KMS-11 (cell line): ENCODE results near the gene POU6F1.

ENCODE experiments used
- H2AFZ ChIP-seq: fragments of 200-600 bp; sonication (generic); 2 replicates; pipeline ENCODE4 v1.6.1; 2016; ENCODE audit warnings: antibody characterized with exemption, mixed run types, low read depth
- H3K27ac ChIP-seq: fragments of 200-600 bp; sonication (generic); 2 replicates; pipeline ENCODE4 v1.6.1; 2016; ENCODE audit warnings: mild to moderate bottlenecking, mixed run types
- H3K27me3 ChIP-seq: fragments of 200-600 bp; sonication (generic); 2 replicates; pipeline ENCODE4 v1.6.1; 2017; ENCODE audit warnings: mild to moderate bottlenecking, low read depth, mixed run types, moderate library complexity; ENCODE audit not compliant: insufficient read depth
- H3K36me3 ChIP-seq: fragments of 200-600 bp; sonication (generic); 2 replicates; pipeline ENCODE4 v1.6.1; 2017; ENCODE audit warnings: mild to moderate bottlenecking, mixed run types; ENCODE audit not compliant: insufficient read depth
- H3K4me1 ChIP-seq: fragments of 200-600 bp; sonication (generic); 2 replicates; pipeline ENCODE4 v1.6.1; 2016; ENCODE audit warnings: mild to moderate bottlenecking, low read depth, mixed run types; ENCODE audit not compliant: poor library complexity, severe bottlenecking
- H3K4me2 ChIP-seq: fragments of 200-600 bp; sonication (generic); 2 replicates; pipeline ENCODE4 v1.7.0; 2016; ENCODE audit warnings: mild to moderate bottlenecking, mixed run types
- H3K4me3 ChIP-seq: fragments of 200-600 bp; sonication (generic); IDR thresholded peaks from 2 replicates; pipeline ENCODE4 v1.6.1; 2017; ENCODE audit warnings: low read depth, low read length, mixed read lengths; ENCODE audit not compliant: insufficient read depth
- H3K79me2 ChIP-seq: fragments of 200-600 bp; sonication (generic); 2 replicates; pipeline ENCODE4 v1.6.1; 2016; ENCODE audit warnings: low read depth, mixed run types; ENCODE audit not compliant: insufficient read depth
- H3K9ac ChIP-seq: fragments of 200-600 bp; sonication (generic); 2 replicates; pipeline ENCODE4 v1.6.1; 2016; ENCODE audit warnings: mild to moderate bottlenecking, mixed run types
- H4K20me1 ChIP-seq: fragments of 200-600 bp; sonication (generic); 2 replicates; pipeline ENCODE4 v1.6.1; 2016; ENCODE audit warnings: mild to moderate bottlenecking, mixed run types; ENCODE audit not compliant: insufficient read depth
- CTCF ChIP-seq: fragments of 200-600 bp; sonication (generic); conservative IDR thresholded peaks from 2 replicates; pipeline ENCODE4 v1.6.1; 2017; ENCODE audit warnings: low read depth, mild to moderate bottlenecking, antibody characterized with exemption, low read length, moderate library complexity, mixed read lengths

Gene POU6F1

GRCh38 chr12:51214895-51215294 is 3.0 kb downstream of the POU6F1 start:
- no peaks in the 10 kb centered on the region for H3K36me3 ChIP-seq
- H3K9ac ChIP-seq, result no peak overlapping the region
- no peak overlapping the region for H2AFZ ChIP-seq
- H3K4me2 ChIP-seq, result no peak overlapping the region
- no peaks in the 10 kb centered on the region for H3K27me3 ChIP-seq
- no peak for TF ChIP-seq CTCF
- no peak overlapping the region for H3K4me3 ChIP-seq
- peaks cover 12% of the 10 kb centered on the region for H3K4me1 ChIP-seq
- H3K79me2 ChIP-seq, result no peaks in the 10 kb centered on the region
- H4K20me1 ChIP-seq, result no peaks in the 10 kb centered on the region
- H3K27ac ChIP-seq, result no peak overlapping the region

- no peaks in the 10 kb centered on the region for H3K36me3 ChIP-seq
- H2AFZ ChIP-seq, result no peak overlapping the region
- no peaks in the 10 kb centered on the region for H3K27me3 ChIP-seq
- H3K27ac ChIP-seq, result no peak overlapping the region
- no peak overlapping the region for H3K4me2 ChIP-seq
- TF ChIP-seq CTCF, result no peak
- H3K79me2 ChIP-seq, result no peaks in the 10 kb centered on the region
- no peaks in the 10 kb centered on the region for H4K20me1 ChIP-seq
- no peak overlapping the region for H3K9ac ChIP-seq
- no peak overlapping the region for H3K4me3 ChIP-seq
- H3K4me1 ChIP-seq, result no peaks in the 10 kb centered on the region
Measured at GRCh38 chr12:51210690-51211395, 7.0 kb downstream of the POU6F1 start.

GRCh38 chr12:51209259-51209658 is 8.6 kb downstream of the POU6F1 start:
- TF ChIP-seq CTCF, result no peak
- no peaks in the 10 kb centered on the region for H3K79me2 ChIP-seq
- H3K27ac ChIP-seq, result no peak overlapping the region
- H3K27me3 ChIP-seq, result no peaks in the 10 kb centered on the region
- no peak overlapping the region for H3K9ac ChIP-seq
- H3K4me2 ChIP-seq, result no peak overlapping the region
- H4K20me1 ChIP-seq, result no peaks in the 10 kb centered on the region
- no peak overlapping the region for H2AFZ ChIP-seq
- H3K36me3 ChIP-seq, result no peaks in the 10 kb centered on the region
- no peaks in the 10 kb centered on the region for H3K4me1 ChIP-seq
- no peak overlapping the region for H3K4me3 ChIP-seq

GRCh38 chr12:51208016-51208660 is 9.7 kb downstream of the POU6F1 start:
- no peaks in the 10 kb centered on the region for H4K20me1 ChIP-seq

More at GRCh38 chr12:51208016-51208660, 9.7 kb downstream of the POU6F1 start:
- Histone ChIP-seq H3K9ac (no peak overlapping the region), H2AFZ (no peak overlapping the region), H3K4me3 (no peak overlapping the region), H3K79me2 (no peaks in the 10 kb centered on the region), H3K4me2 (no peak overlapping the region), H3K36me3 (no peaks in the 10 kb centered on the region), H3K27ac (no peak overlapping the region), H3K4me1 (no peaks in the 10 kb centered on the region), H3K27me3 (no peaks in the 10 kb centered on the region)
- no peak for TF ChIP-seq CTCF
